Hematopoietic multipotent progenitor cell (in vitro differentiated cells): ENCODE data around the gene HJURP. TPM values are rescaled to one million over a fixed set of nuclear protein-coding genes. Genes with fewer than 3 reads are reported as not detected.

ENCODE experiments used
- DNase-seq, 3 donors: peaks; one replicate each; pipeline ENCODE4 v3.0.0-alpha.2; 2011 to 2015; ENCODE audit warnings: low read depth in 2 of 3, low spot score in 2 of 3
- total RNA-seq: library from RNA; depleted of rRNA; stranded (reverse); fragments of >200 nt; gene quantifications from one replicate; pipeline ENCODE4 v1.2.3, GENCODE V29; 2012

Gene HJURP
- total RNA-seq, 1 donor: 1.9 TPM

GRCh38 chr2:233816334-233816733 is 38.0 kb downstream of the HJURP start:
- DNase-seq: no peak

DNA sequence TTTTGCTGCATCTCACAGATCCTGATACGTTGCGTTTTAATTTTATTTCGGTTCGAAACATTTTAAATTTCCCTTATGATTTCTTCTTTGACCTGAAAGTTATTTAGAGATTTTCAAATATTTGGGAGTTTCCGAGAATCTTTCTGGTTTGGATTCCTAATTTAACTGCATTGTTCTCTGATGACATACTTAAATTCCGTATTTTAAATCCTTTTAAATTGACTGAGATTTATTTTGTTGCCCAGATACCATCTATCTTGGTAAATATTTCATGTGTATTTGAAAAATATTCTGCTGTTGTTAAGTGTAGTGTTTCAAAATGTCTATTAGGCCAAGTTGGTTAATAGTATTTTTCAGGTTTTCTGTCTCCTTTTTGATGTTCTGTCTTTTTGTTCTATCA is 38.5 kb downstream of the HJURP start:
- no peak for DNase-seq

DNA sequence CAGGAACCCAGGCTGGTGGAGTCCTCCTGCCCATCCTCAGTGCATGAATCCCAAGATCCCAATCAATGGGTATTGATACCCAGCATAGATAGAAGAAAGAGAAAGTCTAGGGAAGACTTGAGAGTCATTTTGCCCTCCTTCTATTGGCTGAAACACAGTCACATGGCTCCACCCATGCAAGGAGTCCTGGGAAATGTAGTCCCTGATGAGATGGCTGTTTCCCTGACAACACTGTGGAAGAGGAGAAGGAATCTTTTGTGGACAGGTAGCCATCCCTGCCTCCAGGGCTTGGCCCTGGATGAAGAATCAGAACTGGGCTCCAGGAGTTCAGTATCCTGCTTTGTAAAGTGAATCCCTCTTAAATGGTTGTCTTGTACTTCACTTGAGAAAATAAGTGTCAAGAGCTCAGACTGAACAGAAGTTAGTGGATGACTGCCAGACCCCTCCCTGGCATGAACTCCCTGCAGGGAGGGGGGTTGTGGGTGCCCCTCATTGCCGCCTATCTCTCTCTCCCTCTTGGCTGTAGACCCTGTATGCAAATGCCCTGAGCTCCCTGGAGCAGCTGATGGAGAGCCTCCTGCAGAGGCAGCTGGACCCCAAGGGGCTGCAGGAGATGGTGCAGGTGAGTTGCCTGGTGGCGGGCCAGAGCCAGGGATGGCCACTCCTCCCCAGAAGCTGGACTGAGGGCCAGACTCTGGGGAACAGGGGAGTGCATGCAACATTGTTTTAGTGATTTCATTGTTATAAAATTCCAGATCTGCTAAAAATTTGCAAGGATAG is 40.1 kb downstream of the HJURP start:
- DNase-seq: no peak

DNA sequence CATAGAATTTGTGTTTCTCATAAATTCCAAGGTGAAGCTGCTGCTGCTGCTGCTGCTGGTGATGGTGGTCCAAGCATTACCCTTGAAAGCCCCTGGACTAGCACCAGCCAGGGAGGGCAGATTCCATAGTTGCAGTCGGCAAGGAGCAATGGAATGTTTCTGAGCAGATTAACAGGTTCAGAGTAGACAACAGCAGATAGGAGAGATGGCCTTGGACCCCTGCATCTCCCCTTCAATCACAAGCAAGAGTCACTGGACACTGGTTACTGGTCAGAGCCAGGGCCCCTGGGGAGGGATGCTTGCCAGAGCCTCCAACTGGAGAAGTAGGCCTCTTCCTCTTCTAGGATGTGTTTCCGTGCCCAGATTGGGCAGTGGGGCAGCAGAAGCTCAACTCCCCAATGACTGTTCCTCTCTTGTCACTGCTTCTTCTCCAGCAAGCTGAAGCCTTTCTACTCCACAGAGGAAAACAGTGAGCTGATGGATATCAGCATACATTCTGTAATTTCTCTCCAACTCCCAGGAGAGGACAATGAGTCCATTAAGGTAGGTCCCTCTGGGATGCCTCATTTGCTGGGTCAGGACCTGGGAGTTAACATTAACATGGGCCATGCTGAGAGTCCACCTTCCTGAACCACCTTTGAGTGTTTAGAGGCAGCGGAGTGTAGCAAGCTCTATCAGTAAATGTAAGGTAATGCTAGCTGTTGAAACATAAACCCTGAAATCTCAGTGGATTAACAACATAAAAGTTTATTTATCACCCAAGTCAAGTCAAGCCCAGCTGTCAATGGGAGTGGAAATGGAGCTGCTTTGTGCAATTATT is 40.9 kb downstream of the HJURP start:
- DNase-seq: no peak

GRCh38 chr2:233811732-233812131 is 42.6 kb downstream of the HJURP start:
- DNase-seq: no peak

- no peak for DNase-seq
Measured at GRCh38 chr2:233811087-233811486, 43.2 kb downstream of the HJURP start.

DNA sequence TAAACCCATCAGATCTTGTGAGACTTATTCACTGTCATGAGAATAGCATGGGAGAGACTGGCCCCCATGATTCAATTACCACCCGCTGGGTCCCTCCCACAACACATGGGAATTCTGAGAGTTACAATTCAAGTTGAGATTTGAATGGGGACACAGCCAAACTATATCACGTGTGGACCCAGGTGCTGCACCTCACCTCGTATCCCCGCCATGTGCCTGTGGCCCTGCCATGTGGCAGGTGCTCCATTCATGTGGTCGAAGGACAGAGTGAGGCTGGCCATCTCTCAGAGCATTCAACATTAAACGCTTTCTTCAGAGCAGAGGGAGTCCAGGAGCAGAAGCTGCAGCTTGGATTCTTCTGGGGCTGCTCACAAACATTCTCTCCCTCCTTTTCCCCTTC is 44.0 kb downstream of the HJURP start:
- DNase-seq: no peak

DNA sequence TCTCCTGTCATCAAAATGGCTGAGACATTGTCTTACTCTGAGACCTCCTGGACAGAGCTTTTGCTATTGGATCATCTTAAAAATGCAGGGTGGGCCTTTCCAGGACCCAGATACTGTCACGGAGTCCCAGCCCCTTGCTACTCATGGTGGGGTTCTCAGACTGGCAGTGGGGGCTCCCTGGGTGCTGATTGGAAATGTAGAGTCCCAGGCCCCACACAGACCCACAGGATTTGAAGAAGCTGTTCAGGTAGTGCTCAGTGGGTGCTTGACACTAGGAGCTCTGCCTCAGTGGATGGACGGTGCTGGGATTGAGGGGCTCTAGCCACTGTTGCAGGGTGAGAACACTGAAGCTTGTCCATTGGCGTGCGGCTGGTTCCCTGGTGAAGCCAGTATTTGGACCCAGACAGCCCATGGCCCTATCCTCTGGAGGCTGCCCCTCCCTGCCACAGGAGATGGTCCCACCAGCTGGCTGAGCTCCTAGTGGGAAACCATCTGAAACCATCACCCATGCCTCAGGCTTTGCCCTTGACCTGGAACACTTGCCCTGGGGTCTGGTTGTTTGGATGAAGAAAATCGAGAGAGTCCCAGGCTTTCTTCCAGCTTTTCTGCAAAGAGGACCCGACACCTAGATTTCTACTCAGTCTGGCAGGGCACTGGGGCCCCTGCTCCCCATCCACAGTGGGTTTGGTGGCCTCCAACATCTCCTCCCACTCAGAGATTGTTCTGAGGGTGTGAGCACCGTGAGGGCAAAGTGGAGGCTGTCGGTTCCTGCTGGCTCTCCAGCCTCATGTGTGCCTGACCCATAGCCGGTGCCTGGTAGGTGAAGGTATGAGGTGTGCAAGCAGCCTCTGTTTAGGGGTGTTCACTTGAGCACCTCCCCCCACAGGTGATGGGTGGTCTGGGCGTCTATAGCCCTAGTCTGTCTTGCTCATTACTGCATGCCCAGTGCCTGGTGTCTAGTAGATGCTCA is 46.1 kb downstream of the HJURP start:
- no peak for DNase-seq

DNA sequence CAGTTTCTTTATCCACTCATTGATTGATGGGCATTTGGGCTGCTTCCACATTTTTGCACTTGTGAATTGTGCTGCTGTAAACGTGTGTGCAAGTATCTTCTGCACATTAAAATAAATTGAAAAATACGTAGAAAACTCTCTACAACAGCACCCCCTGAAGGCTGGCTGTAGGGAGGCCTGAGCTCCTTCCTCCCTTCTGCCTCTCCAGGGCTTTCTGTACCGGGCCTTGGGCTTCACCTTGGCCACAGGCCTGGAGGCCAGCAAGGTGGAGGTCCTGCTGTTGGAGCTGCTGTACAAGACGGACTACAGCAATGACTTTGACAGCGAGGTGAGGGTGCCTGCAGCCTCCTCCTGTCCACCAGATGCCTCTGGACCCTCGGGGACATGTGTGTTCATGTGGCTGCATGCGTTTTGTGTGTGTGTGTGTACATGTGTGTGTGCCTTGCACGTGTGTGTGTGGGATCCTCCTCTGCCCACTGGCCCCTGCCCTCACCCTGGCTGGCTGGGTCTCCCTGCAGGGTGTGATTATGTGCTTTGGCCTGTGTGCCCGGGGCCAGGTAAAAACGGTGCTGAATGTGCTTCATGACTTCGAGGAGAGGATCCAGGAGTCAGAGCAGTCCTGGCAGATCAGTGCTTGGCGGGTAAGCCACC is 47.0 kb downstream of the HJURP start:
- DNase-seq: no peak

- no peak for DNase-seq
Measured at GRCh38 chr2:233803994-233804393, 50.3 kb downstream of the HJURP start.

- no peak for DNase-seq
Measured at GRCh38 chr2:233803292-233803911, 50.9 kb downstream of the HJURP start.

GRCh38 chr2:233802132-233802815 is 52.1 kb downstream of the HJURP start:
- DNase-seq: no peak

GRCh38 chr2:233801357-233802131 is 52.8 kb downstream of the HJURP start:
- peak in 2 of 3 donors; percentile 3 to 12 for DNase-seq

GRCh38 chr2:233800208-233800607 is 54.1 kb downstream of the HJURP start:
- no peak for DNase-seq

DNA sequence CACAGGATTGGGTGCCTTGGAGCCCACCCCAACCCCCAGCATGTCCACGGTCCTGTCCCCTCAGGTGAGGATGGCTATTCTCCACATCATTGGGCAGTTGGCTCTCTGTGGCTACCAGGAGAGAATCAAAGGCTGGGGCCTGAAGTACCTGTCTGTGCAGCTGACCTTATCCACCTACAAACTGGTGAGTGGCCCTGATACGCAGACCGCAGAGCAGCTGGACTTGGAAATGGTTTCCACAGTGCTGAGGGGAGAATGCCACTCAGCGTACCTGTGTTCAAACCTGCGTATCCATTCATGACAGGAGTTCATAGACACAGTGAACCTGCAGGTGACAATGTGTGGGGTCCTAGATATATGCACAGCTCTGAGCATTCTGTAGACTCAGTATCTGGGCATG is 54.6 kb downstream of the HJURP start:
- no peak for DNase-seq

- DNase-seq: no peak
Measured at GRCh38 chr2:233799087-233799665, 55.2 kb downstream of the HJURP start.

DNA sequence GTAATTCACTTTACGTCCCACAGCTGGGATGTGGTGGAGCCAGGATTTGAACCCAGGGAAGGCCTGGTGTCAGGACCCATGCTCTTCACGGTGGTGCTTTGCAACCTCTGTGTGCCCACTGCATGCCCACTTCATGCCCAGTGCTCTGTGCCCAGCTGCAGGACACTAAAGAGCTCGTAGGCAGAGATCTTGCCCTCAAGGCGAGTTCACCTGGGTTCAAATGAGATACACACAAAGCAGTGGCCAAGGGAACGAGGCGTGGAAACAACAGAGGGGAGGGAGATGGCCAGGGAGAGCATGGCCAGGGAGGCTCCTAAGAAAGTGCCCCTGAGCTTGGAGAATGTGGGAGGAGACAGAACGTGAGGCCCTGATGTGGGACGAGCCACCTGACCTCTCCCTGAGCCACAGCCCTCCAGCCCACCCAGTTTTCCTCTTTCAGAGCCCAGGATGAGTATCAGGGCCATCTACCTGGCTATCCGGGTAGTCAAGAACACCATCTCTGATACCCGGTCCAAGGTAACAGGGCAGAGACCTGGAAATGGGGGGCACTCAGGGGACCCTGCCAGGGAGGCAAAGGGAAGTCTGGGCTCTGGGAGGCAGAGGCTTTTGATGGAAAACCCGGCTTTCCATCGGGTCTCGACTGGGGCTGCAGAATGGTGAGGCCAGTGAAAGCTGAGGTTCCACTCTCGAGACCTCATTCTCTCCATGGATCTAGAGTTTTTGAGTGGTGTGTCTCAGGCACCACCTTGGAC is 55.8 kb downstream of the HJURP start:
- DNase-seq: no peak

DNA sequence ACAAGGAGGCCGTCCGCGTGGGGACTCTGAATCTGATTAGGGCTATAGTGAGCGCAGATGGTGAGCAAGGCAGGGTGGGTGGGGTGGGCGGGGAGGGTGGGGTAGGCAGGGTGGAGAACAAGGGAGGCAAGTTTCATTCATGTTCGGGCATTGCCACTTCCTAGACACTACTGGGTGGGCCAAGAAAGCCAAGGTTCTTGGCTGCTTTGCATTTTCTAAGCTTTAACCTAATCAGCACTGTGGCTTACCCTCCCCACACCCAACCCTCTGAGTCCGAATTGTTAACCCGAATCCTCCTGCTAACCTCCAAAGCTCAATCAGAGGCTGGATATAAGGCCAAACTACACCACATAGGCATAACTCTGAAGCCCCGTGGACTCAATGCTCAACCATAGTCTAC is 58.1 kb downstream of the HJURP start:
- DNase-seq: no peak
